Cardiac fibroblast (primary cell): ENCODE measurements around the gene ORM2.

Experiments
- DNase-seq, 2 donors: peaks; one replicate each; pipeline versions ENCODE4 v3.0.0 to v3.0.0-alpha.2; 2010; ENCODE audit warnings: low read depth in 2 of 2
- H3K4me3 ChIP-seq, 2 donors: replicated peaks in 1 of 2; 1 replicate in 1 of 2; 2 replicates in 1 of 2; pipeline ENCODE4 v1.5.1; 2011; ENCODE audit warnings: low read depth in 2 of 2, low read length in 2 of 2, mild to moderate bottlenecking in 2 of 2, moderate library complexity in 1 of 2
- CTCF ChIP-seq: IDR thresholded peaks from one replicate; pipeline ENCODE4 v1.5.1; 2011; ENCODE audit warnings: low read depth, mild to moderate bottlenecking, low read length, inconsistent platforms

ORM2 gene

GRCh38 chr9:114341152-114341830, 11.6 kb downstream of the ORM2 start:
- H3K4me3 ChIP-seq: no peak overlapping the region
- no peak for DNase-seq
- no peak for TF ChIP-seq CTCF

- TF ChIP-seq CTCF: no peak
- H3K4me3 ChIP-seq: no peak overlapping the region
- no peak for DNase-seq
Observed at GRCh38 chr9:114341991-114342390, 12.3 kb downstream of the ORM2 start.

- DNase-seq: no peak
- no peak for TF ChIP-seq CTCF
- H3K4me3 ChIP-seq: no peak overlapping the region
Observed at GRCh38 chr9:114342755-114343440, 13.2 kb downstream of the ORM2 start.

GRCh38 chr9:114343471-114344187, 14.0 kb downstream of the ORM2 start:
- DNase-seq: no peak
- no peak for TF ChIP-seq CTCF
- H3K4me3 ChIP-seq: no peak overlapping the region

- DNase-seq: no peak
- no peak for TF ChIP-seq CTCF
- no peak overlapping the region for H3K4me3 ChIP-seq
Observed at GRCh38 chr9:114344188-114344566, 14.5 kb downstream of the ORM2 start.

- no peak overlapping the region for H3K4me3 ChIP-seq
- no peak for TF ChIP-seq CTCF
- no peak for DNase-seq
Observed at GRCh38 chr9:114344692-114345091, 15.0 kb downstream of the ORM2 start.
